ENCODE results near the gene TSC22D1. TPM values are rescaled to one million over a fixed set of nuclear protein-coding genes. Genes with fewer than 3 reads are reported as not detected.

The TSC22D1 gene
- total RNA-seq, 1 experiment from 2014 or later, result 72.5 TPM

DNA sequence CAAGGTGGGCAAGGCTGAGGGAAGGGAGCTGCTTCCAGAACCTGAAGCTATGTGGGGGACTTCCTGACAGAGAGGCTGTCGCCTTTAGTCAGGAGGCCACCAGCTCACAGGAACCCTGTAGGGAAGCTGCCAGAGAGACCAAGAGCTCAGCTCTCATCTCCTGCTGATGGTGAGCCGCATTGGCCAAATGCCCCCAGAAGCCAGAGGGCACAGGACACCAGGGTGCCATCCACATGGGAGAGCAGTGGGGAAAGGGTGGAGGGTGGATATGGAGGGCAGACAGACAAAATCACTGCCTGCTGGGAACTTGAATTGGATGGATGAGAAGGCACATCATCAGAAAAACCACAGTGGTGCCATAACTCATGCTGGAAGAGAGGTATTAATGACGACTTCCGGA is 166.5 kb downstream of the TSC22D1 start (continued):
- TF ChIP-seq, protein P1, sequence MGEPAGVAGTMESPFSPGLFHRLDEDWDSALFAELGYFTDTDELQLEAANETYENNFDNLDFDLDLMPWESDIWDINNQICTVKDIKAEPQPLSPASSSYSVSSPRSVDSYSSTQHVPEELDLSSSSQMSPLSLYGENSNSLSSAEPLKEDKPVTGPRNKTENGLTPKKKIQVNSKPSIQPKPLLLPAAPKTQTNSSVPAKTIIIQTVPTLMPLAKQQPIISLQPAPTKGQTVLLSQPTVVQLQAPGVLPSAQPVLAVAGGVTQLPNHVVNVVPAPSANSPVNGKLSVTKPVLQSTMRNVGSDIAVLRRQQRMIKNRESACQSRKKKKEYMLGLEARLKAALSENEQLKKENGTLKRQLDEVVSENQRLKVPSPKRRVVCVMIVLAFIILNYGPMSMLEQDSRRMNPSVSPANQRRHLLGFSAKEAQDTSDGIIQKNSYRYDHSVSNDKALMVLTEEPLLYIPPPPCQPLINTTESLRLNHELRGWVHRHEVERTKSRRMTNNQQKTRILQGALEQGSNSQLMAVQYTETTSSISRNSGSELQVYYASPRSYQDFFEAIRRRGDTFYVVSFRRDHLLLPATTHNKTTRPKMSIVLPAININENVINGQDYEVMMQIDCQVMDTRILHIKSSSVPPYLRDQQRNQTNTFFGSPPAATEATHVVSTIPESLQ (CRISPR knock-in tag; IDR thresholded peaks at IDR 0.05), result no peak
- TF ChIP-seq PRRX2 (CRISPR knock-in tag; IDR thresholded peaks at IDR 0.05) (no peak), HMGA2 (CRISPR knock-in tag; IDR thresholded peaks at IDR 0.05) (no peak)

DNA sequence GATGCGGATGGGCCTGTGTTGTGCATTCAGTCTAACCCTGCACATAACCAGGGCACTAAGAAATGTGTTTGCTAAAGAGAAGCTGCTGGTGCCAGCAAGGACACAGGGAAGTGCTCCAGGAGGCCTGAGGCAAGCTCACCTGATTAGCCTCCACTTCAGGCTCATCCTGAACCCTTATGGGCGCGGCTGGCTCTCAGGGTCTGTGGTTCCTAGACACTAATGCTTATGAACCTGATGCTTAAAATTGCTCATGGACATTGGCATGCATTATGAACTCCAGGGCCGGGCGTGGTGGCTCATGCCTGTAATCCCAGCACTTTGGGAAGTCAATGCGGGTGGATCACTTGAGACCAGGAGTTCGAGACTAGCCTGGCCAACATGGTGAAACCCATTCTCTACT is 168.2 kb downstream of the TSC22D1 start:
- ChIA-PET CTCF (interaction anchor here (0.6 to 1.0 kb wide), 2 partner anchors 10 to 13 kb away, joined by 3 to 6 read pairs; no protein-coding TSS in a partner anchor), POLR2A (interaction anchor here (1.4 kb wide), 1 partner anchor 29 kb away, joined by 6 read pairs; no protein-coding TSS in a partner anchor)
- peaks cover 8% of the 10 kb centered on the region for H3K27me3 Mint-ChIP-seq (ENCODE audit: low read depth)
- DNase-seq (ENCODE audit: low spot score) (no peak), ATAC-seq (no peak)
- H3K36me3 Mint-ChIP-seq, result peaks cover under 1% of the 10 kb centered on the region
- H3K27ac Mint-ChIP-seq, result no peak overlapping the region
- peaks cover 64% of the 10 kb centered on the region for H3K4me1 Mint-ChIP-seq
- TF ChIP-seq, protein P2, sequence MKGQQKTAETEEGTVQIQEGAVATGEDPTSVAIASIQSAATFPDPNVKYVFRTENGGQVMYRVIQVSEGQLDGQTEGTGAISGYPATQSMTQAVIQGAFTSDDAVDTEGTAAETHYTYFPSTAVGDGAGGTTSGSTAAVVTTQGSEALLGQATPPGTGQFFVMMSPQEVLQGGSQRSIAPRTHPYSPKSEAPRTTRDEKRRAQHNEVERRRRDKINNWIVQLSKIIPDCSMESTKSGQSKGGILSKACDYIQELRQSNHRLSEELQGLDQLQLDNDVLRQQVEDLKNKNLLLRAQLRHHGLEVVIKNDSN (CRISPR knock-in tag; IDR thresholded peaks at IDR 0.05), result no peak
- TF ChIP-seq, protein P3, sequence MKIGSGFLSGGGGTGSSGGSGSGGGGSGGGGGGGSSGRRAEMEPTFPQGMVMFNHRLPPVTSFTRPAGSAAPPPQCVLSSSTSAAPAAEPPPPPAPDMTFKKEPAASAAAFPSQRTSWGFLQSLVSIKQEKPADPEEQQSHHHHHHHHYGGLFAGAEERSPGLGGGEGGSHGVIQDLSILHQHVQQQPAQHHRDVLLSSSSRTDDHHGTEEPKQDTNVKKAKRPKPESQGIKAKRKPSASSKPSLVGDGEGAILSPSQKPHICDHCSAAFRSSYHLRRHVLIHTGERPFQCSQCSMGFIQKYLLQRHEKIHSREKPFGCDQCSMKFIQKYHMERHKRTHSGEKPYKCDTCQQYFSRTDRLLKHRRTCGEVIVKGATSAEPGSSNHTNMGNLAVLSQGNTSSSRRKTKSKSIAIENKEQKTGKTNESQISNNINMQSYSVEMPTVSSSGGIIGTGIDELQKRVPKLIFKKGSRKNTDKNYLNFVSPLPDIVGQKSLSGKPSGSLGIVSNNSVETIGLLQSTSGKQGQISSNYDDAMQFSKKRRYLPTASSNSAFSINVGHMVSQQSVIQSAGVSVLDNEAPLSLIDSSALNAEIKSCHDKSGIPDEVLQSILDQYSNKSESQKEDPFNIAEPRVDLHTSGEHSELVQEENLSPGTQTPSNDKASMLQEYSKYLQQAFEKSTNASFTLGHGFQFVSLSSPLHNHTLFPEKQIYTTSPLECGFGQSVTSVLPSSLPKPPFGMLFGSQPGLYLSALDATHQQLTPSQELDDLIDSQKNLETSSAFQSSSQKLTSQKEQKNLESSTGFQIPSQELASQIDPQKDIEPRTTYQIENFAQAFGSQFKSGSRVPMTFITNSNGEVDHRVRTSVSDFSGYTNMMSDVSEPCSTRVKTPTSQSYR (CRISPR knock-in tag; IDR thresholded peaks at IDR 0.05), result no peak
- TF ChIP-seq, protein P4, sequence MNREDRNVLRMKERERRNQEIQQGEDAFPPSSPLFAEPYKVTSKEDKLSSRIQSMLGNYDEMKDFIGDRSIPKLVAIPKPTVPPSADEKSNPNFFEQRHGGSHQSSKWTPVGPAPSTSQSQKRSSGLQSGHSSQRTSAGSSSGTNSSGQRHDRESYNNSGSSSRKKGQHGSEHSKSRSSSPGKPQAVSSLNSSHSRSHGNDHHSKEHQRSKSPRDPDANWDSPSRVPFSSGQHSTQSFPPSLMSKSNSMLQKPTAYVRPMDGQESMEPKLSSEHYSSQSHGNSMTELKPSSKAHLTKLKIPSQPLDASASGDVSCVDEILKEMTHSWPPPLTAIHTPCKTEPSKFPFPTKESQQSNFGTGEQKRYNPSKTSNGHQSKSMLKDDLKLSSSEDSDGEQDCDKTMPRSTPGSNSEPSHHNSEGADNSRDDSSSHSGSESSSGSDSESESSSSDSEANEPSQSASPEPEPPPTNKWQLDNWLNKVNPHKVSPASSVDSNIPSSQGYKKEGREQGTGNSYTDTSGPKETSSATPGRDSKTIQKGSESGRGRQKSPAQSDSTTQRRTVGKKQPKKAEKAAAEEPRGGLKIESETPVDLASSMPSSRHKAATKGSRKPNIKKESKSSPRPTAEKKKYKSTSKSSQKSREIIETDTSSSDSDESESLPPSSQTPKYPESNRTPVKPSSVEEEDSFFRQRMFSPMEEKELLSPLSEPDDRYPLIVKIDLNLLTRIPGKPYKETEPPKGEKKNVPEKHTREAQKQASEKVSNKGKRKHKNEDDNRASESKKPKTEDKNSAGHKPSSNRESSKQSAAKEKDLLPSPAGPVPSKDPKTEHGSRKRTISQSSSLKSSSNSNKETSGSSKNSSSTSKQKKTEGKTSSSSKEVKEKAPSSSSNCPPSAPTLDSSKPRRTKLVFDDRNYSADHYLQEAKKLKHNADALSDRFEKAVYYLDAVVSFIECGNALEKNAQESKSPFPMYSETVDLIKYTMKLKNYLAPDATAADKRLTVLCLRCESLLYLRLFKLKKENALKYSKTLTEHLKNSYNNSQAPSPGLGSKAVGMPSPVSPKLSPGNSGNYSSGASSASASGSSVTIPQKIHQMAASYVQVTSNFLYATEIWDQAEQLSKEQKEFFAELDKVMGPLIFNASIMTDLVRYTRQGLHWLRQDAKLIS (CRISPR knock-in tag; IDR thresholded peaks at IDR 0.05; ENCODE audit: borderline replicate concordance), result no peak
- TF ChIP-seq ATF1 (CRISPR knock-in tag; IDR thresholded peaks at IDR 0.05) (no peak), TCF7 (CRISPR knock-in tag; IDR thresholded peaks at IDR 0.05; ENCODE audit: low read depth) (no peak), CBFB (CRISPR knock-in tag; IDR thresholded peaks at IDR 0.05; ENCODE audit: low read depth) (no peak), RORB (CRISPR knock-in tag; IDR thresholded peaks at IDR 0.05) (no peak), SMAD4 (CRISPR knock-in tag; IDR thresholded peaks at IDR 0.05) (no peak), MXD4 (CRISPR knock-in tag; IDR thresholded peaks at IDR 0.05; ENCODE audit: borderline replicate concordance) (no peak), SOX15 (CRISPR knock-in tag; IDR thresholded peaks at IDR 0.05) (no peak), ZNF232 (CRISPR knock-in tag; IDR thresholded peaks at IDR 0.05) (no peak), ZNF396 (CRISPR knock-in tag; IDR thresholded peaks at IDR 0.05; ENCODE audit: borderline replicate concordance) (no peak)
- TF ChIP-seq, protein P5, sequence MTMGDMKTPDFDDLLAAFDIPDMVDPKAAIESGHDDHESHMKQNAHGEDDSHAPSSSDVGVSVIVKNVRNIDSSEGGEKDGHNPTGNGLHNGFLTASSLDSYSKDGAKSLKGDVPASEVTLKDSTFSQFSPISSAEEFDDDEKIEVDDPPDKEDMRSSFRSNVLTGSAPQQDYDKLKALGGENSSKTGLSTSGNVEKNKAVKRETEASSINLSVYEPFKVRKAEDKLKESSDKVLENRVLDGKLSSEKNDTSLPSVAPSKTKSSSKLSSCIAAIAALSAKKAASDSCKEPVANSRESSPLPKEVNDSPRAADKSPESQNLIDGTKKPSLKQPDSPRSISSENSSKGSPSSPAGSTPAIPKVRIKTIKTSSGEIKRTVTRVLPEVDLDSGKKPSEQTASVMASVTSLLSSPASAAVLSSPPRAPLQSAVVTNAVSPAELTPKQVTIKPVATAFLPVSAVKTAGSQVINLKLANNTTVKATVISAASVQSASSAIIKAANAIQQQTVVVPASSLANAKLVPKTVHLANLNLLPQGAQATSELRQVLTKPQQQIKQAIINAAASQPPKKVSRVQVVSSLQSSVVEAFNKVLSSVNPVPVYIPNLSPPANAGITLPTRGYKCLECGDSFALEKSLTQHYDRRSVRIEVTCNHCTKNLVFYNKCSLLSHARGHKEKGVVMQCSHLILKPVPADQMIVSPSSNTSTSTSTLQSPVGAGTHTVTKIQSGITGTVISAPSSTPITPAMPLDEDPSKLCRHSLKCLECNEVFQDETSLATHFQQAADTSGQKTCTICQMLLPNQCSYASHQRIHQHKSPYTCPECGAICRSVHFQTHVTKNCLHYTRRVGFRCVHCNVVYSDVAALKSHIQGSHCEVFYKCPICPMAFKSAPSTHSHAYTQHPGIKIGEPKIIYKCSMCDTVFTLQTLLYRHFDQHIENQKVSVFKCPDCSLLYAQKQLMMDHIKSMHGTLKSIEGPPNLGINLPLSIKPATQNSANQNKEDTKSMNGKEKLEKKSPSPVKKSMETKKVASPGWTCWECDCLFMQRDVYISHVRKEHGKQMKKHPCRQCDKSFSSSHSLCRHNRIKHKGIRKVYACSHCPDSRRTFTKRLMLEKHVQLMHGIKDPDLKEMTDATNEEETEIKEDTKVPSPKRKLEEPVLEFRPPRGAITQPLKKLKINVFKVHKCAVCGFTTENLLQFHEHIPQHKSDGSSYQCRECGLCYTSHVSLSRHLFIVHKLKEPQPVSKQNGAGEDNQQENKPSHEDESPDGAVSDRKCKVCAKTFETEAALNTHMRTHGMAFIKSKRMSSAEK (CRISPR knock-in tag; IDR thresholded peaks at IDR 0.05; ENCODE audit: borderline replicate concordance), result no peak
- TF ChIP-seq, protein P6, sequence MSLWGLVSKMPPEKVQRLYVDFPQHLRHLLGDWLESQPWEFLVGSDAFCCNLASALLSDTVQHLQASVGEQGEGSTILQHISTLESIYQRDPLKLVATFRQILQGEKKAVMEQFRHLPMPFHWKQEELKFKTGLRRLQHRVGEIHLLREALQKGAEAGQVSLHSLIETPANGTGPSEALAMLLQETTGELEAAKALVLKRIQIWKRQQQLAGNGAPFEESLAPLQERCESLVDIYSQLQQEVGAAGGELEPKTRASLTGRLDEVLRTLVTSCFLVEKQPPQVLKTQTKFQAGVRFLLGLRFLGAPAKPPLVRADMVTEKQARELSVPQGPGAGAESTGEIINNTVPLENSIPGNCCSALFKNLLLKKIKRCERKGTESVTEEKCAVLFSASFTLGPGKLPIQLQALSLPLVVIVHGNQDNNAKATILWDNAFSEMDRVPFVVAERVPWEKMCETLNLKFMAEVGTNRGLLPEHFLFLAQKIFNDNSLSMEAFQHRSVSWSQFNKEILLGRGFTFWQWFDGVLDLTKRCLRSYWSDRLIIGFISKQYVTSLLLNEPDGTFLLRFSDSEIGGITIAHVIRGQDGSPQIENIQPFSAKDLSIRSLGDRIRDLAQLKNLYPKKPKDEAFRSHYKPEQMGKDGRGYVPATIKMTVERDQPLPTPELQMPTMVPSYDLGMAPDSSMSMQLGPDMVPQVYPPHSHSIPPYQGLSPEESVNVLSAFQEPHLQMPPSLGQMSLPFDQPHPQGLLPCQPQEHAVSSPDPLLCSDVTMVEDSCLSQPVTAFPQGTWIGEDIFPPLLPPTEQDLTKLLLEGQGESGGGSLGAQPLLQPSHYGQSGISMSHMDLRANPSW (CRISPR knock-in tag; conservative IDR thresholded peaks at IDR 0.05; ENCODE audit: low read depth), result no peak
- TF ChIP-seq, protein P7, sequence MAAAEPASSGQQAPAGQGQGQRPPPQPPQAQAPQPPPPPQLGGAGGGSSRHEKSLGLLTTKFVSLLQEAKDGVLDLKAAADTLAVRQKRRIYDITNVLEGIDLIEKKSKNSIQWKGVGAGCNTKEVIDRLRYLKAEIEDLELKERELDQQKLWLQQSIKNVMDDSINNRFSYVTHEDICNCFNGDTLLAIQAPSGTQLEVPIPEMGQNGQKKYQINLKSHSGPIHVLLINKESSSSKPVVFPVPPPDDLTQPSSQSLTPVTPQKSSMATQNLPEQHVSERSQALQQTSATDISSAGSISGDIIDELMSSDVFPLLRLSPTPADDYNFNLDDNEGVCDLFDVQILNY (CRISPR knock-in tag; IDR thresholded peaks at IDR 0.05), result no peak
- no peak overlapping the region for H3K4me3 Mint-ChIP-seq
- H3K9me3 Mint-ChIP-seq, result peaks cover under 1% of the 10 kb centered on the region

Measured in WTC11 (cell line).